ENCODE measurements around the gene HELZ.
A peak's percentile ranks its signal among the peaks of the same experiment; 100 is the strongest.
"Not testable (repeated sequence)": the region's sequence is repeated elsewhere in the genome, so short reads cannot be mapped to it uniquely, and the experiment has no call there.

The HELZ gene

GRCh38 chr17:67138392-67138791 lies 106.6 kb downstream of the HELZ start:
- DNase-seq = peak; percentile 4

- DNase-seq = peak; percentile 24
Measured at GRCh38 chr17:67137860-67138259, 107.1 kb downstream of the HELZ start.

GRCh38 chr17:67137026-67137370 lies 108.0 kb downstream of the HELZ start:
- no peak for DNase-seq

- no peak for DNase-seq
Measured at GRCh38 chr17:67136191-67137025, 108.6 kb downstream of the HELZ start.

DNA sequence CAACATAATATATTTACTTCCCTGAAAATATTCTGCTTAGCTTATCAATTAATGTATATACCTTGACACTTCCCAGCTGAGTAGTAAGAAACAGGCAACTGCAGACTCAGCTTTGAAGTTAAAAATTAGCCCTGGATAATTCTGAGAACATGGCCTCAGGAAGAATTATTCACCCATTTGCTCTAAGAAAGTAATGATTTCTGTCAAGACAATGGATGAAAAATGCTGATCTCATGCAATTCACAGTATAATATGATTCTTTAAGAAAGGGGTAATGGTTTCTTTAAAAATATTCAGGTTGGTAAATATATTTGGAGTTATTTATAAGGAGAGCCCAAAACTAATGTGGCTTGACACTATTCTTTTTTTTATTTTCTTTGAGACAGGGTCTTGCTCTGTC lies 111.8 kb downstream of the HELZ start:
- no peak for DNase-seq

GRCh38 chr17:67132366-67132765 lies 112.6 kb downstream of the HELZ start:
- DNase-seq = no peak

DNA sequence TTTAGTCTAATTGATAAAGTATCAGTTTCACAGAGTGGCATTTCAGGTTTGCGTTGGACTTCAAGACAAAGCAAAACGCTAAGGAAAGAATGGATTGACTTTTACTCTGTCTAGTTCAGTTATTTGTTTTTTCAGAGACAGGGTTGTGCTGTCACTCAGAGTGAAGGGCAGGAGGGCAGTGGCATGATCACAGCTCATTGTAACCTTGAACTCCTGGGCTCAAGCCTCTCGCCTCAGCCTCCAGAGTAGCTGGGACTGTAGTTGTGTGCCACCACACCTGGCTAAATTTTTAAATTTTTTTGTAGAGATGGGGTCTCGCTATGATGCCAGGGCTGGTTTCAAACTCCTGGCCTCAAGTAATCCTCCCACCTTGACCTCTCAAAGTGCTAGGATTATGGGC lies 114.2 kb downstream of the HELZ start:
- DNase-seq = no peak

DNA sequence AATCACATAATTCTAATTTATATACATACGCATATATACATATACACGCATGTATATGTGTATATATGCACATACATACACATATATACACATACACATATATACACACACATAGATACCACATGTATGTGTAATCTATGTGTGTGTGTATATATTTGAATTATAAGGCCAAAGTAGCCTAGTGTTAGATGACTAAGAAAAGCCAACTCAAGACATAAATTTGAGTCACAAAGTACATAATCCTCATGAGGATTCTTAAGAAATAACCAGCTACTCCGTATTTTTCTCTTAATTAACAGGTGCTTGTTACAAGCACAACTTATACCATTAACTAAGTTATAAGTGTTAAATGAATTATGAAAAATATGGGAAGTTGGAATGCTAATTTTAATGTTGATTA lies 115.7 kb downstream of the HELZ start:
- no peak for DNase-seq

- DNase-seq = no peak
Measured at GRCh38 chr17:67128700-67129099, 116.3 kb downstream of the HELZ start.

GRCh38 chr17:67127925-67128324 lies 117.1 kb downstream of the HELZ start:
- DNase-seq = no peak

GRCh38 chr17:67126983-67127382 lies 118.0 kb downstream of the HELZ start:
- DNase-seq = no peak

DNA sequence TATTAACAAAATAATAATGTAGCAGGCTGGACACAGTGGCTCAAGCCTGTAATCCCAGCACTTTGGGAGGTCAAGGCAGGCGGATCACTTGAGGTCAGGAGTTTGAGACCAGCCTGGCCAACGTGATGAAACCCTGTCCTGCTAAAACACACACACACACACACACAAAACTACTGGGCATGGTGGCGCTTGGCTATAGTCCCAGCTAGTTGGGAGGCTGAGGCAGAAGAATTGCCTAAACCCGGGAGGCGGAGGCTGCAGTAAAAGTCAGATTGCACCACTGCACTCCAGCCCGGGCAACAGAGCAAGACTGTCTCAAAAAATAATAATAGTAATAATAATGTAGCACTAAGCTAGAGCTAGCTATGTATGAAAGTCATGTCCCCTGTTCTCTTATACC lies 118.5 kb downstream of the HELZ start:
- DNase-seq = not testable (repeated sequence)

DNA sequence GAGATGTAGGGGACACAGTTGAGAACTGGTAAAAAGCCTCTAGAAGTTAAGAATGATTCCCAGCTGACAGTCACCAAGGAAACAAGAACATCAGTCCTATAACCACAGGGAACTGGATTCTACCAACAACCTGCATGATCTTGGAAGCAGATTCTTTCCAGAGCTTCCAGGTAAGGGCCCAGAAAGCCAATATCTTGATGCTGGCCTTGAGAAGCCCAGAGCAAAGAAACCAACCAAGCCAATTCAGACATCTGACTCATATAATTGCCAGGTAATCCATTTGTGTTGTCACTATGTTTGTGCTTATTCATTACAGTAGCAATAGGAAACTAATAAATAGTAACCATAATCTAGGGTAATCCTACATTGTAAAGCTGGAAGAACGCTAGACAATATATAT lies 119.1 kb downstream of the HELZ start:
- no peak for DNase-seq

DNA sequence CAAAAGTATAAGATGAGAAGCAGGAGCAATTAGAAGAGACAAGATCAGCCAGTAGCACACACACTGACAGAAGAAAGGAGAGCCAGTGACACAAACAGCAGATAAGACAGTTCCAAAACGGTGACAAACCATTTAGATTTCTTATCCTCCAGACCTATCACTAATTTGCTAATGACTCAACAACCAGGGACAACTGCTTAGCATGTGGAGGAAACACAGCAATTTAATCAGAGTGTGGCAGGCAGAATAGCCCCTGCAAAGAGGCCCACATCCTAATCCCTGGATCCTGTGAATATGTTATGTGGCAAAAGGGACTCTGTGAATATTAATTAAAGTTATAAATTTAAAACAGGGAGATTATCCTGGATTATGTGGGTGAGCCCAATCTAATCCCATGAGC lies 119.6 kb downstream of the HELZ start:
- DNase-seq = no peak

DNA sequence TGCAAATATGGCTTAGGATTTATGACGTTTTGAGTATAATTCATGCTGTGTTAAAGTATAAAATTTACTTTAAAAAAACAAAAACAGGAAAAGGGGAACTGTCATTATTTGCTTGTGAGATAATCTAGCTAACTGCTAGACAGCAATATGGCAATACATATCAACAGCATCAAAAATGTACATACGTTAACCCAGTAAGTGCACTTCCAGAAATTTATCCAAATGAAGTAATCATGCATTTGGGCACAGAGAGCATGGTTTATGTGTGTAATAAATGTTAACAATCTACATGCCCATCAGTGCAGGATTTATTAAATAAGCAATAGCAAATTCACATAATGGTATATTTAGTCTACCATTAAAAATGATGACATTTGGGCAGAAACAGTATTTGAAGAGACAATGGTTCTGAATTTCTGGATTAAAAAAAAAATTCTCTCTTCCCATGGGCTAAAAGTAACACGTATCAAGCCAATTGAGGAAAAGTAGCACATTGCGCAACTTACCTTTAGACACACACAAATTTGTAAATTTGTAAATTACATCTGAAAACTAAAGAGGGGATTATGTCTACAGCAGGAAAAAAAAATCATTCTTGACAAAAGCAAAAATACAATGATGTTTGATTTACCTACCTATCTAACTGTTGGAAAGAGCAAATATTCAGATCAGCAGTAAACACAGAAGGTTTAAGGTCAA lies 120.4 kb downstream of the HELZ start:
- DNase-seq = no peak

GRCh38 chr17:67123699-67124098 lies 121.3 kb downstream of the HELZ start:
- DNase-seq = no peak

DNA sequence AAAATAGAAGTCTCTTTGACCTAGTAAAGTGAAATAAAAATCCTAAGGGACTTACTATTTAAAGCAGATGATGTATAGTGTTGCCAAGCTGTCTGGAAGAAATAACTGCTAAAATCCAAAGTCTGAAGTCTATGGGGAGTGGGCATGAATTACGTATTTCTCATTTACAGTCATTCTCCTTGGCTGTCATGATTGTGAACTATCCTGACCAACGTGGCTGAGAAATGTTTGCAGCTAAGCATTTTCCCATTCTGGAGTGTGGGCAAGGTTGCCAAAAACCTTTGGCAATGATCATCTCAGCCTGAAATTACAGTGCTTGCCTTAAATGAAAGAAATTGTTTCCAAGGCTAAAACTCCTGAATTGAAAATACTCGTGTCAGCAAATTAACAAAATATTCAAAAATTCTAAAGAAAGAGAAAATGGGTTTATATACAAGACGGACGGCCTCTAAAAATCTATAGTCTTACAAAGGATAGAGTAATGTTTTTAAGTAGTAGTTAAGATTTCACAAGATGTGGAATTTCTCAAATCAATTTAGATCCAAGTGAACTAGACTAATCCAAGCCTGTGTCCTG lies 123.6 kb downstream of the HELZ start:
- no peak for DNase-seq

DNA sequence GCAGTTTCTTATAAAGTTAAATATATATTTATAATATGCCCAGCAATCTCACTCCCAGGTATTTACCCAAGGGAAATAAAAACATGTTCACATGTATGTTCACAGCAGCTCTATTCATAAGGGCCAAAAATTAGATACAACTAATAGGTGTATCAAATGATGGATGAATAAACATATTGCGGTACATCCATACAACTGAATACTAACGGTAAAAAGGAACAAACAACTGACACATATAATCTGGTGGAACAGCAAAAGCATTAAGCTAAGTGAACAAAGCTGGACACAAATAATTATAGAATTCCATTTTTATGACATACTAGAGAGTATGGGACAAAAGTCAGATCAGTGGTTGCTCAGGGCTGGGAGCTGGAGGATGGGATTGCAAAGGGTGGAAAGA lies 125.9 kb downstream of the HELZ start:
- DNase-seq = no peak

- DNase-seq = no peak
Measured at GRCh38 chr17:67116045-67116575, 128.9 kb downstream of the HELZ start.

GRCh38 chr17:67115401-67115800 lies 129.6 kb downstream of the HELZ start:
- no peak for DNase-seq

DNA sequence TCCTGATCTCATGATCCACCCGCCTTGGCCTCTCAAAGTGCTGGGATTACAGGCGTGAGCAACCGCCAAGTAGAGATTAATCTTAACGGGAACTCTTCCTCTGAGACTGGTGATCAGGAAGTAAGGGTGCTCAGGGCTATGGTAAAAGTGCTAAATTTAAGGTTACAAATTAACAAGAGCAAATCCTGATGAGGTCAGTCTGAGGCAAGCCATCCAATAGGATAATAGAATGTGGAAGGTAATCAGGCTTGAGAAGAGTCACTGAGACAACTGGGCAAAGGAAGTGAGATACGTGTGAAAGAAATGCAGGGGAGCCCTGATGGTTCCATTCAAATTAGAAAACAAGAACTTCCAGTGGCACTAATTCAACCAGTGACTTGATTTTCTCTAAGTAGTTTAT lies 131.5 kb downstream of the HELZ start:
- no peak for DNase-seq

- no peak for DNase-seq
Measured at GRCh38 chr17:67111808-67112207, 133.2 kb downstream of the HELZ start.

GRCh38 chr17:67111327-67111726 lies 133.7 kb downstream of the HELZ start:
- DNase-seq = no peak

DNA sequence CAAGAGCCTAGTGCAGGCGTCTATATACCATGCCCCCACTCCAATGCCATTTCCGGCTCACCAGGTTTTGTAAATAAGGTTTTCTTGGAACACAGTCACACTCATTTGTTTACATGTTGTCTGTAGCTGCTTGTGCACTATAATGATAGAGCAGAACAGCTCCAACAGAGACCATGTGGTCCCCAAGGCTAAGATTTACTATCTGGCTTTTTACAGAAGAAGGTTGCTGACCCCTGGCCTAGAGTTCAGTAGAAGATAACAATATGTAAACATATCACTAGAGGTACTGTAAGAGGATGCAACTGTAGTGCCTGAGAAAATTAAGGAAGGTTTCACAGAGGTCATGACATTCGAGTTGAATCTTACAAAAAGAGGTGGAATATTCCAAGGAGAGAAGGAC lies 134.4 kb downstream of the HELZ start:
- DNase-seq = no peak

Data from CD4-positive, alpha-beta T cell treated with Interleukin-10 for 1 hour (primary cell).